Activated CD4-positive, alpha-beta T cell treated with anti-CD3 and anti-CD28 coated beads, Interleukin-2, amount 10 ng/mL, durations not matched to agents 24 days and 14 days (primary cell): ENCODE data around the gene TCEAL4. TPM values are rescaled to one million over a fixed set of nuclear protein-coding genes. Genes with fewer than 3 reads are reported as not detected.
A peak's percentile ranks its signal among the peaks of the same experiment; 100 is the strongest.

Experiments
- DNase-seq: peaks from one replicate; pipeline ENCODE4 v3.0.0; 2022
- H3K27ac Mint-ChIP-seq: one replicate; pipeline ENCODE4 v1.8.0; 2022; ENCODE audit warnings: mild to moderate bottlenecking, mixed read lengths
- H3K27me3 Mint-ChIP-seq: one replicate; pipeline ENCODE4 v1.8.0; 2022; ENCODE audit warnings: mixed read lengths
- H3K36me3 Mint-ChIP-seq: one replicate; pipeline ENCODE4 v1.8.0; 2022; ENCODE audit warnings: low read depth, mild to moderate bottlenecking, mixed read lengths
- H3K4me1 Mint-ChIP-seq: one replicate; pipeline ENCODE4 v1.8.0; 2021; ENCODE audit warnings: mixed read lengths
- H3K4me3 Mint-ChIP-seq: one replicate; pipeline ENCODE4 v1.8.0; 2022; ENCODE audit warnings: mild to moderate bottlenecking, moderate library complexity, mixed read lengths
- H3K9me3 Mint-ChIP-seq: one replicate; pipeline ENCODE4 v1.8.0; 2021; ENCODE audit warnings: mixed read lengths
- intact Hi-C: fragments of 100-400 bp; cut with micrococcal nuclease; formaldehyde crosslinking; loops from one replicate; pipeline ENCODE4 v1.15.1; 2023
- total RNA-seq: library from RNA; stranded (reverse); gene quantifications from 2 replicates; pipeline ENCODE4 v1.2.3, GENCODE V29; 2022

Gene TCEAL4
- total RNA-seq, 1 donor from 2014 or later, result 3.7 TPM

DNA sequence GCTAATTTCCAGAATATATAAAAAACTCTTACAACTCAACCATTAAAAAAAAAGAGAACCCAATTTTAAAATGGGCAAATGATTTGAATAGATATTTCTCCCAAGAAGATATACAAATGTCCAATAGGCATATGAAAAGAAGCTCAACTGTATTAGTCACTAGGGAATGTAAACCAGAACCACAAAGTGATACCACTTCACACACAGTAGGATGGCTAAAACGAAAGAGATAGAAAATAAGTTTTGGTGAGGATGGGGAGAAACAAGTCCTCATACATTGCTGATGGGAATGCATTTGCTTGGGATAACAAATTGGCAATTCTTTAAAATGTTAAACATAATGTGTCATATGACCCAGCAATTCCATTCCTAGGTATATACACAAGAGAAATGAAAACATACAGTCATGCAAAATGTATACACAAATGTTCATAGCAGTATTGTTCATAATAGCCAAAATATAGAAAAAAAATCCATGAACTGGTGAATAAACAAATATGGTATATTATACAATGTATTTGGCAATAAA is 28.1 kb downstream of the TCEAL4 start:
- Mint-ChIP-seq H3K4me1 (no peaks in the 10 kb centered on the region), H3K27me3 (no peaks in the 10 kb centered on the region), H3K9me3 (no peaks in the 10 kb centered on the region), H3K4me3 (no peak overlapping the region), H3K27ac (no peak overlapping the region), H3K36me3 (no peaks in the 10 kb centered on the region)
- intact Hi-C loops, result no loop called here
- no peak for DNase-seq

DNA sequence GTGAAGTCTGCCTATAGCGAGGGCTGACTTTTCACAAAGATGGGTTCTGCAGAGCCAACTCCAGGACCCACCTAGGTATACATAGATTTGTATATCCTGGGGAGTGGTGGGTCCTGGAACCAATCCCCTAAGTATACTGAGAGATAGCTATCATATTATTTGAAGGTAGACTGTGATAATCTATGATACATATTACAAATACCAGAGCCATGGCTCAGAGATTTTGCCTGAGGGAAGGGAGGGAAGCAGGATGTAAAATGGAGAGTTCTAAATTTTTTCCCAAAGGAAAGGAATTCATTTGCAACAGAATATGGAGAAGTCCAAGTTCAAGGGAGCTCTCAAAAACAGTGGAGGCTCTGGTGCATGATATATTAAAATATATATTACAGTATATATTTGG is 29.7 kb downstream of the TCEAL4 start:
- H3K4me3 Mint-ChIP-seq, result no peak overlapping the region
- no peaks in the 10 kb centered on the region for H3K9me3 Mint-ChIP-seq
- H3K27ac Mint-ChIP-seq, result no peak overlapping the region
- no peaks in the 10 kb centered on the region for H3K4me1 Mint-ChIP-seq
- H3K27me3 Mint-ChIP-seq, result no peaks in the 10 kb centered on the region
- no peak for DNase-seq
- intact Hi-C loops, result no loop called here
- no peaks in the 10 kb centered on the region for H3K36me3 Mint-ChIP-seq

GRCh38 chrX:103615781-103616371 is 30.6 kb downstream of the TCEAL4 start:
- intact Hi-C loops, result no loop called here

DNA sequence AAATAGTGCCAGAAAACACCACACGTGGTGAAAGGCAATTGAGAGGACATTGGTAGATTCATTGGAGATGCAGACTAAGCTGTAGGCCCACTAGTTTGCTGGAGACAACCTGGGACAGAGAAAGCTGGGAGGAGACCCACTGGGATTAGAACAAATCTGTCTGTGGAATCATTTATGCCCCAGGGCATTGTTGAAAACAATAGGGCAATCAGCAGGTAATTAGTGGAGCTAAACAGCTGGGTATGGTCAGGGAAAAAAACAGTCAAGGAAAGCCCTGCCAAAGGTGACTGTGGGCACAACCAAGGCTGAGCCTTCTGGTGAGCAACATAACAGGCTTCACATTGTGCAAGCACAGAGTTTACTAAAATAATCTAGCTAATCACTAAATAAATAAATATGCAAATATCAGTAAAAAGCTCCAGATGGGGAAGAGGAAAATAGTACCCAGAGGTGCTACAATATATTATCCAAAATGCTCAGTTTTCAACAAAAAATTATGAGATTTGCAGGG is 31.4 kb downstream of the TCEAL4 start:
- Mint-ChIP-seq H3K4me3 (no peak overlapping the region), H3K9me3 (no peaks in the 10 kb centered on the region), H3K27me3 (no peaks in the 10 kb centered on the region), H3K4me1 (no peaks in the 10 kb centered on the region), H3K27ac (no peak overlapping the region), H3K36me3 (no peaks in the 10 kb centered on the region)
- DNase-seq, result no peak
- intact Hi-C loops, result no loop called here

More at GRCh38 chrX:103615781-103616371, 30.6 kb downstream of the TCEAL4 start:
- no peak overlapping the region for H3K27ac Mint-ChIP-seq
- DNase-seq, result no peak
- H3K4me1 Mint-ChIP-seq, result no peaks in the 10 kb centered on the region
- no peaks in the 10 kb centered on the region for H3K36me3 Mint-ChIP-seq
- no peak overlapping the region for H3K4me3 Mint-ChIP-seq
- H3K27me3 Mint-ChIP-seq, result no peaks in the 10 kb centered on the region
- no peaks in the 10 kb centered on the region for H3K9me3 Mint-ChIP-seq

DNA sequence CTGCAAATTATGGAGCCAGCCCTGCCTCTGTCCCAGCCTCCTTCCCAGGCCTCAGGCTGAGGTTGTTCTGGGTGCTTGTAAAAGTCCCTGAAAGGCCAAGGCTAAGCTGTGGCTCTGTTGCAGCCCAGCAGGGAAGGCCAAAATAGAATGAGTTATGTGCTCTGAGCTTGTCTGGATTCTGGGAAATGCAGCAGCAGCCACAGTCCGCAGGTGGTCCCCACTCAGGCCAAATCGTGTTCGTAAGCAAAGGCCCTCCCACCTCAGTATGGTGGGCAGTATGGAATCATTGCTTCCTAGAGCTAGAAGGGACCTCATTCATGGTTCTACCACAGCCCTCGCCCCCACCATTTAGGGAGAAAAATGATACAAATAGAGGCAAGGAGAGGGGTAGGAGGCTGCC is 38.8 kb downstream of the TCEAL4 start:
- intact Hi-C loops, result no loop called here
- no peak for DNase-seq
- H3K36me3 Mint-ChIP-seq, result no peaks in the 10 kb centered on the region
- H3K9me3 Mint-ChIP-seq, result no peaks in the 10 kb centered on the region
- no peak overlapping the region for H3K4me3 Mint-ChIP-seq
- peaks cover 5% of the 10 kb centered on the region for H3K4me1 Mint-ChIP-seq
- H3K27me3 Mint-ChIP-seq, result no peaks in the 10 kb centered on the region
- no peak overlapping the region for H3K27ac Mint-ChIP-seq

DNA sequence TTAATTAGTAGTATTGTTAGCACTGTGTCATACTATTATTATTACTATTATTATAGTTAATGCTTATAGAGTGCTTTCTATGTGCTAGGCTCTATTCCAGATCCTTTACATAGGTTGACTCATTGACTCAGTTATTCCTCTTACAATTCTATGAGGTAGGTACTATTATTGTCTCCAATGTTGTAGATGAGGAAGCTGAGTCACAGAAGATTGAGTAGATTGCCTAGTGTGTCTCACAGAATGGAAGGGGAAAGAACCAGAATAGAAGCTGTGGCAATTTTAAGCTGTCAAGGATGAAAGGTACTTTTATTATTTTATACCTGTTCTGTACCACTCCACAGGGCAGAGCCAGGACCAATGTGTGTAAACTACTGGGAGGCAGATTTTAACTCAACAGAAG is 41.5 kb downstream of the TCEAL4 start:
- DNase-seq, result no peak
- intact Hi-C loops, result loop anchor here (5.0 kb wide), 2 partner anchors 40 to 60 kb away; partner anchors contain the start of genes MORF4L2 and TCEAL4
- H3K36me3 Mint-ChIP-seq, result no peaks in the 10 kb centered on the region
- H3K27ac Mint-ChIP-seq, result no peak overlapping the region
- H3K9me3 Mint-ChIP-seq, result no peaks in the 10 kb centered on the region
- peaks cover 7% of the 10 kb centered on the region for H3K4me1 Mint-ChIP-seq
- no peaks in the 10 kb centered on the region for H3K27me3 Mint-ChIP-seq
- no peak overlapping the region for H3K4me3 Mint-ChIP-seq

- DNase-seq, result peak; percentile 74
- no peaks in the 10 kb centered on the region for H3K27me3 Mint-ChIP-seq
- H3K9me3 Mint-ChIP-seq, result no peaks in the 10 kb centered on the region
- intact Hi-C loops, result loop anchor here (5.0 kb wide), 2 partner anchors 41 to 59 kb away; partner anchors contain the start of genes MORF4L2 and TCEAL4
- H3K4me1 Mint-ChIP-seq, result peaks cover 7% of the 10 kb centered on the region
- no peaks in the 10 kb centered on the region for H3K36me3 Mint-ChIP-seq
- peak within 1 kb of the TSS; percentile 72 for H3K27ac Mint-ChIP-seq
- peak within 1 kb of the TSS; percentile 88 for H3K4me3 Mint-ChIP-seq
Observed at GRCh38 chrX:103628386-103629317, 43.3 kb downstream of the TCEAL4 start, which contains the start of gene TCEAL1. Gene TCEAL1 (plus strand): TSS chrX:103628975. CDS start chrX:103629917, 942 bp downstream.

DNA sequence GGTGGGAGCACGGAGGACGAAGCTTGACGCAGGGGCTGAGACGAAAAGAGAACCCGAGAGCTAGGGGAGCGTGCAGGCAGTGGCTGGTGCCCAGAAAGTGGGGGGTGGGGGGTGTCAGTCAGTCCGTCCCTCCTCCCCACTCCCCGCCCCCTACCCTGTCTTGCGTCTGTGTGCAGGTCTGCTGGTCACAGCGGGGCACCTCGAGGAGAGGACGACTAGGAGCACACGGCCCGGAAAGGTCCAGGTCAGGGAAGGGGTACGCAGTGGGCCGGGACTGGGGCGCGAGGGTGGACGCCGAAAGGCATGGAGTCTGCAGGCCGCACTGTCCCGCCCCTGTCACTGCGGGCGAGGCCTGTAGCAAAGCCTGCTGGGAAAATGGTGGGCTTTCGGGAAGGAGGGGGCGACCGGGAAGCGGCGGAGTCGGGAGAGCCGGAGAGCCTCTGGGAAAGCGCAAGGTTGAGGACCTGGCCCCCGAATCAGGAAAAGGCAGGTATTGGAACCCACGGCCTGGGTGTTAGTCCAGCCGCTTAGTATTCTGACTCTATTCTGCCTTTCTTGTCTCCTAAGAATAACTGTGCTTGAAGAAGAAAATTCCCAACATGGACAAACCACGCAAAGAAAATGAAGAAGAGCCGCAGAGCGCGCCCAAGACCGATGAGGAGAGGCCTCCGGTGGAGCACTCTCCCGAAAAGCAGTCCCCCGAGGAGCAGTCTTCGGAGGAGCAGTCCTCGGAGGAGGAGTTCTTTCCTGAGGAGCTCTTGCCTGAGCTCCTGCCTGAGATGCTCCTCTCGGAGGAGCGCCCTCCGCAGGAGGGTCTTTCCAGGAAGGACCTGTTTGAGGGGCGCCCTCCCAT is 44.2 kb downstream of the TCEAL4 start:
- H3K36me3 Mint-ChIP-seq, result no peaks in the 10 kb centered on the region
- intact Hi-C loops, result loop anchor here (5.0 kb wide), 2 partner anchors 42 to 58 kb away; partner anchors contain the start of genes MORF4L2 and TCEAL4
- peak; percentile 60 for DNase-seq
- peak overlapping the region; percentile 72 for H3K27ac Mint-ChIP-seq
- H3K27me3 Mint-ChIP-seq, result no peaks in the 10 kb centered on the region
- no peaks in the 10 kb centered on the region for H3K9me3 Mint-ChIP-seq
- peak overlapping the region; percentile 88 for H3K4me3 Mint-ChIP-seq
- peaks cover 7% of the 10 kb centered on the region for H3K4me1 Mint-ChIP-seq

DNA sequence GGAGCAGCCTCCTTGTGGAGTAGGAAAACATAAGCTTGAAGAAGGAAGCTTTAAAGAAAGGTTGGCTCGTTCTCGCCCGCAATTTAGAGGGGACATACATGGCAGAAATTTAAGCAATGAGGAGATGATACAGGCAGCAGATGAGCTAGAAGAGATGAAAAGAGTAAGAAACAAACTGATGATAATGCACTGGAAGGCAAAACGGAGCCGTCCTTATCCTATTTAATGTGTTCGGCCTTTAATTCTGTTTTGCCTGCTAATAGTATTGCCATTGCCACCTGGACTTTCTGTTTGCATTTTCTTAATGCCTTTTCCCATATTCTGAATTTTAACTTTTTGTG is 44.8 kb downstream of the TCEAL4 start:
- H3K27ac Mint-ChIP-seq, result no peak overlapping the region
- H3K9me3 Mint-ChIP-seq, result no peaks in the 10 kb centered on the region
- H3K4me1 Mint-ChIP-seq, result peaks cover 7% of the 10 kb centered on the region
- intact Hi-C loops, result no loop called here
- H3K4me3 Mint-ChIP-seq, result peak overlapping the region; percentile 88
- H3K36me3 Mint-ChIP-seq, result no peaks in the 10 kb centered on the region
- H3K27me3 Mint-ChIP-seq, result no peaks in the 10 kb centered on the region
- no peak for DNase-seq

- no peaks in the 10 kb centered on the region for H3K36me3 Mint-ChIP-seq
- no peak overlapping the region for H3K4me3 Mint-ChIP-seq
- no peaks in the 10 kb centered on the region for H3K9me3 Mint-ChIP-seq
- intact Hi-C loops, result no loop called here
- no peak overlapping the region for H3K27ac Mint-ChIP-seq
- H3K27me3 Mint-ChIP-seq, result no peaks in the 10 kb centered on the region
- H3K4me1 Mint-ChIP-seq, result peaks cover 7% of the 10 kb centered on the region
- DNase-seq, result no peak
Observed at GRCh38 chrX:103631145-103631544, 45.8 kb downstream of the TCEAL4 start.

- intact Hi-C loops, result no loop called here
- H3K27me3 Mint-ChIP-seq, result no peaks in the 10 kb centered on the region
- no peaks in the 10 kb centered on the region for H3K9me3 Mint-ChIP-seq
- no peak overlapping the region for H3K27ac Mint-ChIP-seq
- no peaks in the 10 kb centered on the region for H3K36me3 Mint-ChIP-seq
- H3K4me3 Mint-ChIP-seq, result no peak overlapping the region
- DNase-seq, result no peak
- H3K4me1 Mint-ChIP-seq, result no peaks in the 10 kb centered on the region
Observed at GRCh38 chrX:103635436-103635835, 50.1 kb downstream of the TCEAL4 start.
